Ammon's horn (tissue), 1 donor: ENCODE measurements around the gene GPSM1.
"Not testable (repeated sequence)": the region's sequence is repeated elsewhere in the genome, so short reads cannot be mapped to it uniquely, and the experiment has no call there.

ENCODE experiments used
- DNase-seq: peaks from one replicate; pipeline ENCODE4 v3.0.0-alpha.2; 2016; ENCODE audit warnings: low spot score

The GPSM1 gene

GRCh38 chr9:136395345-136396218 lies 68.2 kb downstream of the GPSM1 start:
- no peak for DNase-seq

DNA sequence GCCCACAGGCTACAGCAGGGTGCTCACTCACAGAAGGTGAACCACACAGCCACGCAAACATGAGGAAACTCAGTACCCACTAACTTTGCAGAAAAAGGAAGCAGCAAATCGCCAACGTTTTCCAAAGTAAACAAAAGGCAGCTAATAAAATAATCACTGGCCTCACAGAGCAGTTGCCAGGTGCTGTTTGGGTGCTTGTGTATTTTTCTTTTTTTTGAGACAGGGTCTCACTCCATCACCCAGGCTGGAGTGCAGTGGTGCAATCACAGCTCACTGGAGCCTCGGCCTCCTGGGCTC lies 68.8 kb downstream of the GPSM1 start:
- DNase-seq: no peak

GRCh38 chr9:136397643-136398042 lies 70.3 kb downstream of the GPSM1 start:
- DNase-seq: no peak

DNA sequence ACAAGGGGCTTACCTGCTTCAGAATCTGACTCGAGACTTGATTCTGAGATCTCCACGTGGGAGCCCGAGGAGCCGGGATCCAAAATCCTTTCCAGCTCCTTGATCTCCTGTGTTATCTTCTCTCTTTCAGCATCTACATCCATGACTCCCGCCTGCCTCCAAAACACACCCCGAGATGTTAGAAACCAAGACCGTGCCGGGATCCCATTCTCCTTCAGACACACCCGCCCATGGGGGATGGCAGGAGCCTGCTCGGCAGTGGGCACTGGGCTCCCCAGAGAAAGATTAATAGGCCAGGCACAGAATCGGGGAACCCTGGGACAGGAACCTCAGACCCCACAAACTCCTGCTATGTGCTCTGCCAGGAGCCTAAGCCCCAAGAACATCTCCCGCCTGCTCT lies 70.9 kb downstream of the GPSM1 start:
- no peak for DNase-seq

DNA sequence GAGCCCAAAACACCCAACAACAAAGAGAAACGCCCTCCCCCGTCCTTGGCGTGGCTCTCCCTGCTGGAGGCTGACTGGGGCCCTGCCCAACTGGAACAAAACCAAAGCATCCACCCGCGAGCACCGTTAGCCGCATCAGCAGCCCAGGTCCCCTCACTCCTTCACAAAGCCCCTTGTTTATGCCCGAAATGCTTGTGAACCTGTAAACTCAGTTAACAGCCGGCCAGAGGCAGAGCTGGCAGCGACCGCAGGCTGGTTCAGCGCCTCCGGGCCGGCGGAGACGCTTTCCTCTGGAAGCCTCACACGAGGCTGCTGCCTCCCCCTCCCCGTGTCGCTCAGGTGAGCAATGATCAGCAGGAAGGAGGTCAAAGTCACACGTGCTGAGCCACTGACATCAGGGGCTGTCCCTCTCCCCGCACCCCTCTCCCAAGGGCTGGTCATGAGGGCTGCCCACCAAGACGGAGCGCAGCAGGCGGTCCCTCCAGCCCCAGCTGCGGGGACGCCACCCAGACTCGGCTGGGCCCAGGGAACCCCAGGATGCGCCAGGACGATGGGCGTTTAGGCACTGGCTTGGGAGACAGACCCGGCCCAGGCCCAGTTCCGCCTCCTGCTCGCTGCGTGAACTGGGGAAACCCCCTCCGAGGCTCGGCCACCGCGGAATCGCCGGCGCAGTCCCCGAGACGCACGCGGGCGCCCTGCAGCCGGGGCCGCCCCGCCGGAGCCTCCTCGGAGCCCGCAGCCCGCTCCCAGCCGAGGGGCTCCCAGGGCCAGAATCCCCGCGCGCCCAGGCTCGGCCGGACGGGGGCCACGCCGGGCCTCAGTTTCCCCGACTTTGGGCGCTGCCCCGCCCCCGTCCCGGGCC lies 72.1 kb downstream of the GPSM1 start:
- DNase-seq: no peak

DNA sequence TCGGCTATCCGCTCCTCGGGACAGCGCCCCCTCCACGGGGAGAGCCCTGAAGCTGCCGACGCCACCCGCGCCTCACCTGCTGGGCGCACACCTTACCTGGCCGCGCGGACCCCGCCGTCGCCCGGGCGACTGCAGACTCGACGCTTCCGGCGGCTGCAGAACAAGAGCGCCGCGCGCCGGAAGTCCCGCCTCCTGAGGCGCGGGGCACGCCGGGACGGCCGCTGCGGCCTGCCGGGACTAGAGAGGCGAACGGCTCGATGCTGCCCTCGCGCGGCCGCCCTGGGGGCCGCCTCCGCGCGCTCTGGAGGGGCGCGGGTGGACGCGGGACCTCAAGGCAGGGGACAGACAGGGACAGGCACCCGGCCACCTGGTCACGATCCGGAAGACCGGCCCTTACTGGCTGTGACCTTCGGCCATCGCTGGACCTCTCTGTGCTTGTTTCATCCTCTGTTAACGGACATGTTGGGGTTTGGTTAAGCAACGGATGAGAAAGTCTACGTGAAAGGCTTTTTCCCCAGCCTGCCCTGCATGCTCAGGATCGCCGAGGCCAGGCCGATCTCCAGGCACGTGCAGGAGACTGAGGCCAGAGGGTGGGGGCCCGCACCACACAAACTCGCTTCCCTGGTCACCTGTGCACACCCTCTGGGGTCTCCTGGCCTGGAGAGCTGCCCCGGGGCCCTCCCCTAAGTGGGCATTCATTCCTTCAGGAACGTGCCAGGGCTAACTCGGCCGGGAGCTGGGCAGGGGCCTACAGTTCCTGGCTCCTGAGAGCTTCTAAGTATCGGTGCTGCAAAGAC lies 72.9 kb downstream of the GPSM1 start, which contains the start of gene SNAPC4:
Gene SNAPC4 (minus strand): TSS at position 133 of the 797 bp plus-strand sequence. CDS start 1,742 bp downstream, outside the sequence.
- DNase-seq: peak; percentile 83

GRCh38 chr9:136401173-136401922 lies 74.0 kb downstream of the GPSM1 start:
- DNase-seq: no peak

- no peak for DNase-seq
Observed at GRCh38 chr9:136402067-136402466, 74.7 kb downstream of the GPSM1 start.

DNA sequence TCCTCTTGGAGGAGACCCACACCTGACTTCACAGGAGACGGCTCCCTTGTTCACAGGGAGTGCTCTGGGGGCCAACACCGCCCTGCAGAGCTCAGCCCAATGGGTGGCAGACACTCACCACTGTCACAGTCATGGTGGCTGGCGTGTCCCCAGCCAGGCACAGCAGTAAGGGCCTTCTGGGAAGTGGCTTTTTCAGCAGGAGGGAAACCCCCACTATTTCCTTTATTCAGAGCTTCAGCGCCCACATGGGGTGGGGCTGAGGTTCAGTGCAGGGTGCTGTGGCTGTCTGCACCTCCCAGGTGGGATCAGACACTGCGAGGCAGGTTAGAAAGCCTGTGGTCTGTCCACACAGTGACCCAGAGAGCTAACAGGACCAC lies 76.2 kb downstream of the GPSM1 start:
- no peak for DNase-seq

GRCh38 chr9:136403915-136404800 lies 76.8 kb downstream of the GPSM1 start:
- DNase-seq: no peak

DNA sequence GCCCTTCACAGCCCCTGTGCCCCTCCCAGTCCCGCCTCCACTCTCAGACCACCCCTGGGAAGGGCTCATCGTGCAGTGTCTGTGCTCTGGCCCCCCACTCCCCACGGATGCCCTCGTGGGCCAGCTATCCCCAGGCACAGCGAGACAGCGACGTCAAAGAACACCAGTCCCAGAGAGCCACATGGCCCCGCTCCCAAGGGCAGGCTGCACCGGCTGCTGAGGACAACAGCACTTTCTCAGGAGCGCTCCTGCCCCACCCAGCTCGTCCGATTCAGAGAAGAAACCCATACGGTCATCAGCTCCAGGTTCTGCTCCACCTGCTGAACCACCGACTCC lies 77.4 kb downstream of the GPSM1 start:
- no peak for DNase-seq

GRCh38 chr9:136405481-136405880 lies 78.1 kb downstream of the GPSM1 start:
- no peak for DNase-seq

GRCh38 chr9:136405904-136406303 lies 78.6 kb downstream of the GPSM1 start:
- DNase-seq: not testable (repeated sequence)

GRCh38 chr9:136407061-136407460 lies 79.7 kb downstream of the GPSM1 start:
- DNase-seq: not testable (repeated sequence)

GRCh38 chr9:136407911-136408310 lies 80.6 kb downstream of the GPSM1 start:
- no peak for DNase-seq
